GM12874 (cell line): ENCODE measurements around the gene SLC14A1.

Source experiments
- CTCF ChIP-seq: IDR thresholded peaks from 2 replicates; pipeline ENCODE4 v1.5.1; 2011; ENCODE audit warnings: low read depth, mild to moderate bottlenecking, control low read depth, low read length, moderate library complexity; ENCODE audit not compliant: insufficient read depth

SLC14A1 gene

GRCh38 chr18:45723567-45724355 lies at the start of gene SLC14A1:
Gene SLC14A1 (plus strand): TSS chr18:45724181. CDS start chr18:45730321, 6,140 bp downstream.
- no peak for TF ChIP-seq CTCF

- TF ChIP-seq CTCF, result no peak
Observed at GRCh38 chr18:45677276-45677807, 46.6 kb upstream of the SLC14A1 start.

- TF ChIP-seq CTCF, result no peak
Observed at GRCh38 chr18:45678441-45678840, 45.5 kb upstream of the SLC14A1 start.

GRCh38 chr18:45678850-45679249 lies 45.1 kb upstream of the SLC14A1 start:
- TF ChIP-seq CTCF, result no peak

- no peak for TF ChIP-seq CTCF
Observed at GRCh38 chr18:45680066-45680690, 43.8 kb upstream of the SLC14A1 start.

- no peak for TF ChIP-seq CTCF
Observed at GRCh38 chr18:45682181-45682580, 41.8 kb upstream of the SLC14A1 start.

GRCh38 chr18:45684341-45685115 lies 39.5 kb upstream of the SLC14A1 start:
- no peak for TF ChIP-seq CTCF
